Endometrium (tissue), 2 donors: Measurements from ENCODE around the gene UPF2.
"Not testable (repeated sequence)": the region's sequence is repeated elsewhere in the genome, so short reads cannot be mapped to it uniquely, and the experiment has no call there.

Experiments used
- FAIRE-seq: peaks from 2 replicates; lab custom pipeline; 2012; peaks lifted over from hg19 to GRCh38; lab: Jason Lieb, UNC
- donor health status: control.
- donor health status: control.

The UPF2 gene

DNA sequence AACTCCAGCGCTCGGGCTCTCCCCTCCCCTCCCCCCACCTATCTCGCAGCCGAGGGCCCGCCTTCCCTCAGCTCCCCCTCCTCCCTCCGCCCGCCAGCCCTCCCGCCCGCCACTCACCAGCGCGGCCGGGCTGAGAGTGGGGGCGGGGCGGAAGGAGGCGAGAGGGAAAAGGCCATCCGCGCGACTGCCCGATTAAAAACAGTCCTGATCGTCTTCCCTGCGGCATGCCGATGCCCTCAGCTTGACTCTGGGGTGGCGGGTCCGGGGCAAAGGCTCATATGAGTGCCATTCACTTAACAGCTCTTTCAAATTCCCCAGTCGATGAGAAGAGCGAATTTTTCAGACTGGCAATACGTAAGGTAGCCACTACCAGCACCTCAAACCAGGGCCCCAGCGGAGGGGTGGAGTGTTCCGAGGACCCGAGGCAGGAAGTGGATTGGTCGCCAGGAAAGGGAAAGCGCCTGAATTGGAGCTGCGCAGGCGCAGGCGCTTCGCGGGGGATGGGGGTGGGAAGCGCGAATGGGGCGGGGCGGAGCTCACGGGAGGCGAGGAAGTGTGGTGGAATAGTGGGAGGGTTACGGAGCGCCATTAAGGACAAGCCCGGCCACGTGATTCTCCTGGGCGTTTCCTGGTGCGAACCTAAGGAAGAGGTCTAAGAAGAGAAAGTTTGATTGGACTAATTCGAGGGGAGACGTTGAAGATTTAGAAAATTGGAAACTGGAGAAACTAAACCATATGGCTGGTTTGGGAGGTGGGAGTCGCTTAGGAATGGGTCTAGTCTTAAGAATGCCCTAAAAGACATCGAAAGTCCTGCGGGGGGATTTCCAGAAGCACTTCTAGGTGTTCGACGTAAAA lies at the start of gene UPF2:
Gene UPF2, minus strand, starts transcription at position 13 of the 855 bp plus-strand sequence. CDS start 7,386 bp downstream, outside the sequence.
- FAIRE-seq, result no peak

GRCh38 chr10:12091421-12091820 lies 48.8 kb upstream of the UPF2 start:
- FAIRE-seq, result no peak

DNA sequence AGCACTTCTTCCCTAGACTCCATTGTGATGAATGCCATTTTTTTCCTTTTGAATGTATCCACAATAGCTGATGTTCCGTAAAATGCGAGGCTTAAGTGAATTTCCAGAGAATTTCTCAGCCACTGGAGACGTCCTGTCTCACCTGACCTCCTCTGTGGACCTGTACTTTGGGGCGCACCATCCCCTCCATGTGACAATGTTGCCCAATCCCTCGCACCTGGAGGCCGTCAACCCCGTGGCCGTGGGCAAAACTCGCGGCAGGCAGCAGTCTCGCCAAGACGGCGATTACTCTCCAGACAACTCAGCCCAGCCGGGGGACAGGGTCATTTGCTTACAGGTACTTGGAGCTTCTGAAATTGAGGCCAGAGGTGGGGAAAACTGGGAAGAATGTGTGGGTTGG lies 46.3 kb upstream of the UPF2 start:
- FAIRE-seq, result no peak

DNA sequence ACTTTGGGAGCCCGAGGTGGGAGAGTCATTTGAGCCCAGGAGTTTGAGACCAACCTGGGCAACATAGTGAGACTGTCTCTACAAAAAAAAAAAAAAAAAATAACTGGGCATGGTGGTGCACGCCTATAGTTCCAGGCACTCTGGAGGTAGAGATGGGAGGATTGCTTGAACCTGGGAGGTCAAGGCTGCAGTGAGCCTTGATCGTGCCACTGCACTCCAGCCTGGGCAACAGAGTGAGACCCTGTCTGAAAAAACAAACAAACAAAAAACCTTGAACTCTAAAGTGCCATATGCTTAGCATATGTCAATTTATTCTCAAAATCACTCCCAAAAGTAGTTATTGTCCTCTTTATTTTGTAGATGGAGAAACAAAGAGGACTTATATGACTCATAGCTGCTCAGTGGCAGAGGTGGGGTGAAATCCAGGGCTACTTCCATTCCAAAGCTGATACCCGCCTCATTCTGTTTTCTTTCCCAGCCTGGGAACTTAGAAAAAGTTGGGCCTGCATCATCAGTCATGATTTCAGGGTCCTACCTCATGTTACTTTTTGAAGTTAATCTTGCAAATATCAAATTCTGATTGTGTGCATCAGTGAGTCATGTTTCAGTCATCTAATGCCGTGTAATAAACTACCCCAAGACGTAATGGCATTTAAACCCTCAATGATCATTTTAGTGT lies 39.4 kb upstream of the UPF2 start:
- FAIRE-seq, result no peak

GRCh38 chr10:12081470-12081869 lies 38.9 kb upstream of the UPF2 start:
- FAIRE-seq, result no peak

- no peak for FAIRE-seq
These were observed 35.1 kb upstream of the UPF2 start for GRCh38 chr10:12077580-12078180.

- FAIRE-seq, result no peak
These were observed 30.9 kb upstream of the UPF2 start for GRCh38 chr10:12073526-12073925.

DNA sequence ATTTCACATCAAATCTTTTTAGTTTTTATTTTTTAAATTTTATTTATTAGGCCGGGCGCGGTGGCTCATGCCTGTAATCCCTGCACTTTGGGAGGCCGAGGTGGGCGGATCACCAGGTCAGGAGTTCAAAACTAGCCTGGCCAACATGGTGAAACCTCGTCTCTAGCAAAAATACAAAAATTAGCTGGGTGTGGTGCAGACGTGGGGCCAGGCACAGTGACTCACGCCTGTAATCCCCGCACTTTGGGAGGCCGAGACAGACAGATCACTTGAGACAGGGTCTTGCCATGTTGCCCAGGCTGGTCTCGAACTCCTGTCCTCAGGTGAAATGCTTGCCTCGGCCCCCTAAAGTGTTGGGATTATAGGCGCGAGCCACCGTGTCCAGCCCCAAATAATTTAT lies 28.8 kb upstream of the UPF2 start:
- FAIRE-seq, result not testable (repeated sequence)

GRCh38 chr10:12068449-12069269 lies 26.1 kb upstream of the UPF2 start, which contains the start of gene DHTKD1:
TSS of gene DHTKD1 (plus strand) at chr10:12068954. CDS start at chr10:12069034, 80 bp downstream.
- FAIRE-seq, result peak; percentile 94

- no peak for FAIRE-seq
These were observed 24.7 kb upstream of the UPF2 start for GRCh38 chr10:12067336-12067735.

GRCh38 chr10:12063483-12063818 lies 20.8 kb upstream of the UPF2 start:
- no peak for FAIRE-seq

- FAIRE-seq, result no peak
These were observed 20.3 kb upstream of the UPF2 start for GRCh38 chr10:12062754-12063482.

- no peak for FAIRE-seq
These were observed 18.5 kb upstream of the UPF2 start for GRCh38 chr10:12061124-12061523.

- no peak for FAIRE-seq
These were observed 14.1 kb upstream of the UPF2 start for GRCh38 chr10:12056748-12057147.

GRCh38 chr10:12055732-12056131 lies 13.1 kb upstream of the UPF2 start:
- no peak for FAIRE-seq

- no peak for FAIRE-seq
These were observed 8.6 kb upstream of the UPF2 start for GRCh38 chr10:12051241-12051640.

GRCh38 chr10:12050528-12050927 lies 7.9 kb upstream of the UPF2 start:
- no peak for FAIRE-seq

- no peak for FAIRE-seq
These were observed 5.9 kb upstream of the UPF2 start for GRCh38 chr10:12048547-12048946.

GRCh38 chr10:12045596-12045995 lies 3.0 kb upstream of the UPF2 start:
- FAIRE-seq, result no peak

DNA sequence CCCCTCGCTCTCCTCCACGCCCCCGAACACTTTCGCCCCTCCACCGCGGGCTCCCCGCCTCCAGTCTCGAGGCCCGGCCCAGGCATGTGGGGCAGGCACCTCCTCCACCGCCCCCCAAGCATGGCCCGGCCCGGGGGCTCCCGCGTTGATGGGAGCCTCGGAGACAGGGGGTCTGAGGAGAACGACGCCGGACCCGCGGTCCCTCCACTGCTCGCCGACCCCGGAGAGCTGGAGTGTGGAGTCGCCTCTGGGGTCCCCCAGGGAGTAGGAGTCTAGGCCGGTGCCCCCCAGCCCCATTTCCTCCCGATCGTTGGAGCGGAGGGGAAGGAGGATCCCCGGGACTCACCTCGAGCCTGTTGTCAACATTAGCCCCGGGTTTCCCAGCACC lies 206 bp downstream of the UPF2 start:
- FAIRE-seq, result no peak

DNA sequence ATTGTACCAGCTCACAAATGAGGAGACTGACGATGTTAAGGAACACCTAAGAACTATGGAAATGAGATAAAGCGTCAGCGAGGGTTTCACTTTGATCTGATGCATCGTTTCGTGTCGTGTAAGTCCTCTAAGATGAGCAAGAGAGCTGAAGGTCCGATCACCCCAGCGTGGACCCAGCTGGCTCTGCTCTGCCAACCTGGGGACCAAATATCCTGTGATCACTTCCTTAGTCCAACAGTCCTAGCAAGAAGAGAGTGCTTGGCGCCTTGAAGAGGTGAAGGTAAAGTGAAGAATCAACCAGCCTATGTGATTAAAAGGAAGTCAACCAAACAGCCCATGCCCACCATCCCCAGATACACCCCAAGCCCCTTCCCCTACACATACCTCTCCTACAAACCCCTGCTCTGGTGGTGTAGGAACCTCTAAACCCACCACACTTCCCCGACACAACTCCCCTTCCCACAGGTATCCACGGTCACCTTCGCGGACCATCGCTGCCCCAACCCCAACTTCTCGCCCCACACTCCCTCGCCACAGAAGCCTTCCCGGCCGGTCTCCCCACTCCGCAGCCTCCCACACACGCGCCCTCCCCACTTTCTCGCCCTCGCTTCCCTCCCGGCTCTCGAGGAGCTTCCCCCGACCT lies 722 bp downstream of the UPF2 start:
- no peak for FAIRE-seq
